ENCODE results near the gene ABHD1.
"Not testable (repeated sequence)": the region's sequence is repeated elsewhere in the genome, so short reads cannot be mapped to it uniquely, and the experiment has no call there.

ABHD1 gene

DNA sequence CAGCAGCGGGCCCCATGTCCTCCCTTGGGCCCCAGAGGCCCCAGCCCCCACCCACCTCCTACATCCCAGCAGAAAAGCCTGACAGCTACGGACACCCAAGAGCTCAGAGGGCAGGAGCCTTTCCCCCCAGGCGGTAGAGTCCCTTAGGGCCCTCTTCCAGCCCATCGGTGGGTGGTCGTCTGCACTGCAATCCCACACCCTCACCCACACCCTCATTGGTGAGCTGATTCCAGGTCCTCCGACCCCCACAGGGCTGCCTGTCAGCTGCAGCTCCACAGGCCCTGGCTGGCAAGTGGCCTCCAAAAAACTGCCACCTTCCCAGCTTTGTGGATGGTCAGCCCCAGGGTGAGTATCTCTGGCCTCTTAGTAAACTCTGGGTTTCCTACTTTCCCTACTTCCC, 35.7 kb downstream of the ABHD1 start:
- H3K9me3 ChIP-seq (ENCODE audit: control insufficient read depth, insufficient read depth, low read depth, low read length), result no peaks in the 10 kb centered on the region
- H3K9ac ChIP-seq (ENCODE audit: low read length), result no peak overlapping the region
- H3K4me1 ChIP-seq (ENCODE audit: control insufficient read depth, insufficient read depth, low read length), result no peaks in the 10 kb centered on the region
- no peak overlapping the region for H3K27ac ChIP-seq (ENCODE audit: low read depth, low read length)
- no peak overlapping the region for H3K4me3 ChIP-seq (ENCODE audit: low read depth, low read length)
- H3K36me3 ChIP-seq (ENCODE audit: control insufficient read depth, insufficient read depth, low read length), result no peaks in the 10 kb centered on the region
- H3K27me3 ChIP-seq (ENCODE audit: control insufficient read depth, insufficient read depth, low read length), result no peaks in the 10 kb centered on the region

GRCh38 chr2:27160191-27160590, 36.6 kb downstream of the ABHD1 start:
- Histone ChIP-seq H3K4me3 (ENCODE audit: low read depth, low read length) (no peak overlapping the region), H3K27ac (ENCODE audit: low read depth, low read length) (no peak overlapping the region), H3K4me1 (ENCODE audit: control insufficient read depth, insufficient read depth, low read length) (no peaks in the 10 kb centered on the region), H3K9me3 (ENCODE audit: control insufficient read depth, insufficient read depth, low read depth, low read length) (peaks cover 3% of the 10 kb centered on the region), H3K36me3 (ENCODE audit: control insufficient read depth, insufficient read depth, low read length) (no peaks in the 10 kb centered on the region), H3K27me3 (ENCODE audit: control insufficient read depth, insufficient read depth, low read length) (no peaks in the 10 kb centered on the region), H3K9ac (ENCODE audit: low read length) (no peak overlapping the region)

DNA sequence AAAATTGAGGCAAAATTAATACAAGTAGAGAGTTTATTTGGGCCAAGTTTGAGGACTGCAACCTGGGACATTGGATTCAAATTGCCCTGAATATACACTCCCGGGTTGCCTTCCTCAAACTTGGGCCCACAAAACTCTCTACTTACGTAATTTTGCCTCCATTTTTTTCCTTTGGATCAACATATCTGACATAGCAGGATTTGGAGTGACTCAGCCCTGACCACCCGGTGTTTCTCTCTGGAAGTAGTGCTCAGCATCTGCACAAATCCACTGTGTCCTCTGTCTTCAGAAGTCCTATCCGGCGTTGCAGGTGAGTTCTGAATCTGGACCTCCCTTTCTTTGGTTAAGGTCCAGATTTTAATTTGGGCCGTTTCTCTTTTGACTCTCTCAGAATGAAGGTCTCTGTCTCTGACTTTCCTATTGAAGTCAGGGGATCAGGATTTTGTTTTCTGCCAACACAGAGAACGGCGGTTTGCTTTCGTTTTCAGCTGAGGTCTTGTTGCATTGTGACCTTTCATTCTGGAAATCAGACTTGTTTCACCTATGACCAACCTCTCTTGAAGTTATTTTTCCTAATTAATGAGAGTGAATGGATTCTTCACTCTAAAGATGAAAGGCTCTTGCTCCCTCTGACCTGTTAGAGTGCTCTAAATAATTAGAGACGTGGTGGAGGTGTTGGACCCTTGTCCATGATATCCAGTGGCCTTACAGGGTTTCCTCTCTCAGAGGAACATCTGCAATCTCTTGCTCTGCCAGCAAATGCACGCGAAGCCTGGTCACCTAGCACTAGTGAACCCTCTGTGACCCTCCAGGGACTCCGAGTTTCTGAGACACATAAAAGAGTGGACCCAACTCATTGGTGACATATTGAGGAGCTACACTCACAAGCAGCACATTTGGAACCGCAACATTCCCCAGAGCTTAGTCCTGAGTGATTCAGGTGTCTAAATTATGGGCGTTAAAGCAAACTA, 38.8 kb downstream of the ABHD1 start:
- Histone ChIP-seq H3K9ac (ENCODE audit: low read length) (no peak overlapping the region), H3K36me3 (ENCODE audit: control insufficient read depth, insufficient read depth, low read length) (no peaks in the 10 kb centered on the region), H3K4me3 (ENCODE audit: low read depth, low read length) (no peak overlapping the region), H3K4me1 (ENCODE audit: control insufficient read depth, insufficient read depth, low read length) (no peaks in the 10 kb centered on the region; the same call in 1 of the 2 replicates), H3K27me3 (ENCODE audit: control insufficient read depth, insufficient read depth, low read length) (no peaks in the 10 kb centered on the region), H3K9me3 (ENCODE audit: control insufficient read depth, insufficient read depth, low read depth, low read length) (peaks cover 6% of the 10 kb centered on the region), H3K27ac (ENCODE audit: low read depth, low read length) (no peak overlapping the region)

- Histone ChIP-seq H3K27ac (ENCODE audit: low read depth, low read length) (no peak overlapping the region), H3K27me3 (ENCODE audit: control insufficient read depth, insufficient read depth, low read length) (peaks cover under 1% of the 10 kb centered on the region; the same call in 1 of the 2 replicates), H3K9ac (ENCODE audit: low read length) (no peak overlapping the region), H3K9me3 (ENCODE audit: control insufficient read depth, insufficient read depth, low read depth, low read length) (peaks cover 6% of the 10 kb centered on the region), H3K4me3 (ENCODE audit: low read depth, low read length) (no peak overlapping the region), H3K4me1 (ENCODE audit: control insufficient read depth, insufficient read depth, low read length) (no peaks in the 10 kb centered on the region; the same call in 1 of the 2 replicates), H3K36me3 (ENCODE audit: control insufficient read depth, insufficient read depth, low read length) (no peaks in the 10 kb centered on the region)
Observed at GRCh38 chr2:27164960-27165763, 41.5 kb downstream of the ABHD1 start.

GRCh38 chr2:27170581-27171337, 47.1 kb downstream of the ABHD1 start:
- no peaks in the 10 kb centered on the region for H3K9me3 ChIP-seq (ENCODE audit: control insufficient read depth, insufficient read depth, low read depth, low read length)
- H3K36me3 ChIP-seq (ENCODE audit: control insufficient read depth, insufficient read depth, low read length), result no peaks in the 10 kb centered on the region
- H3K4me1 ChIP-seq (ENCODE audit: control insufficient read depth, insufficient read depth, low read length), result no peaks in the 10 kb centered on the region; the same call in 1 of the 2 replicates
- no peak overlapping the region for H3K9ac ChIP-seq (ENCODE audit: low read length)
- no peak overlapping the region for H3K27ac ChIP-seq (ENCODE audit: low read depth, low read length)
- peak overlapping the region; percentile 46; the same call in 1 of the 2 replicates for H3K4me3 ChIP-seq (ENCODE audit: low read depth, low read length)
- peaks cover 19% of the 10 kb centered on the region; the same call in 1 of the 2 replicates for H3K27me3 ChIP-seq (ENCODE audit: control insufficient read depth, insufficient read depth, low read length)

- no peak overlapping the region for H3K9ac ChIP-seq (ENCODE audit: low read length)
- no peaks in the 10 kb centered on the region; the same call in 1 of the 2 replicates for H3K4me1 ChIP-seq (ENCODE audit: control insufficient read depth, insufficient read depth, low read length)
- H3K4me3 ChIP-seq (ENCODE audit: low read depth, low read length), result no peak overlapping the region
- H3K36me3 ChIP-seq (ENCODE audit: control insufficient read depth, insufficient read depth, low read length), result no peaks in the 10 kb centered on the region
- no peak overlapping the region for H3K27ac ChIP-seq (ENCODE audit: low read depth, low read length)
- H3K27me3 ChIP-seq (ENCODE audit: control insufficient read depth, insufficient read depth, low read length), result peaks cover 19% of the 10 kb centered on the region; the same call in 1 of the 2 replicates
- H3K9me3 ChIP-seq (ENCODE audit: control insufficient read depth, insufficient read depth, low read depth, low read length), result no peaks in the 10 kb centered on the region
Observed at GRCh38 chr2:27171351-27171848, 47.8 kb downstream of the ABHD1 start.

DNA sequence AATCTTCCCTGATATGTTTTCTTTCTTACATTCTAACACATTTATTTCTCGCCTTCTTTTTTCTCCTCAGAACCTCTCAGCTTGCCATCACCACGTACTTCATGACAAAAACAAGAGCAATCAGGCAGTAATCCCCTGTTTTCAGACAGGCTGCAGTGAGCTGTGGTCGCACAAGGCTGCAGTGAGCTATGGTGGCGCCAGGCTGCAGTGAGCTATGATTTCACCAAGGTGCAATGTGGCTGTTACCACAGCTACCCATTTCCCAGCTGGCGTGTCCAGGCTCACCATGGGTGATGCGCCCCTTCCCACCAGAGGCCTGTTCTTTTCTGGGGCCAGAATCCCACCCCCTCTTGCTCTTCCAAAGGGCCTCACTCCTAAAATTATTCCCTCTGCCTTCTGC, 51.0 kb downstream of the ABHD1 start:
- no peaks in the 10 kb centered on the region for H3K4me1 ChIP-seq (ENCODE audit: control insufficient read depth, insufficient read depth, low read length)
- H3K36me3 ChIP-seq (ENCODE audit: control insufficient read depth, insufficient read depth, low read length), result no peaks in the 10 kb centered on the region
- H3K27ac ChIP-seq (ENCODE audit: low read depth, low read length), result no peak overlapping the region
- H3K27me3 ChIP-seq (ENCODE audit: control insufficient read depth, insufficient read depth, low read length), result peaks cover 19% of the 10 kb centered on the region; the same call in 1 of the 2 replicates
- no peaks in the 10 kb centered on the region for H3K9me3 ChIP-seq (ENCODE audit: control insufficient read depth, insufficient read depth, low read depth, low read length)
- no peak overlapping the region for H3K9ac ChIP-seq (ENCODE audit: low read length)
- H3K4me3 ChIP-seq (ENCODE audit: low read depth, low read length), result no peak overlapping the region

DNA sequence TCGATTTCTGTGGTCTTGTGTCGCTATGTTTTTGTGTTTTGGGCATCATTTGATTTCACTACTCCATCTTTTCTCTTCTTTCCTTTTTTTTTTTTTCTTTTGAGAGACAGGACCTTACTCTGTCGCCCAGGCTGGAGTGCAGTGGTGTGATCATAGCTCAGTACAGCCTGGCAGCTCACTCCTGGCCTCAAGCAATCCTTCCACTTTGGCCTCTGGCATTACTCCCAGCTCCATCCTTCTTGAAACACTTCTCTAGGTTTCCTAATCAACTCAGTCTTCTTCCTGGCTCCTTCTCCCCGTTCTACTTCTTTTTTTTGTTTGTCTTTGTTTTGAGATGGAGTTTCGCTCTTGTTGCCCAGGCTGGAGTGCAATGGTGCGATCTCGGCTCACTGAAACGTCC, 51.7 kb downstream of the ABHD1 start:
- H3K4me3 ChIP-seq (ENCODE audit: low read depth, low read length), result no peak overlapping the region
- no peak overlapping the region for H3K9ac ChIP-seq (ENCODE audit: low read length)
- H3K36me3 ChIP-seq (ENCODE audit: control insufficient read depth, insufficient read depth, low read length), result no peaks in the 10 kb centered on the region
- H3K9me3 ChIP-seq (ENCODE audit: control insufficient read depth, insufficient read depth, low read depth, low read length), result no peaks in the 10 kb centered on the region
- H3K27ac ChIP-seq (ENCODE audit: low read depth, low read length), result no peak overlapping the region
- H3K27me3 ChIP-seq (ENCODE audit: control insufficient read depth, insufficient read depth, low read length), result peaks cover 17% of the 10 kb centered on the region; the same call in 1 of the 2 replicates
- no peaks in the 10 kb centered on the region for H3K4me1 ChIP-seq (ENCODE audit: control insufficient read depth, insufficient read depth, low read length)

DNA sequence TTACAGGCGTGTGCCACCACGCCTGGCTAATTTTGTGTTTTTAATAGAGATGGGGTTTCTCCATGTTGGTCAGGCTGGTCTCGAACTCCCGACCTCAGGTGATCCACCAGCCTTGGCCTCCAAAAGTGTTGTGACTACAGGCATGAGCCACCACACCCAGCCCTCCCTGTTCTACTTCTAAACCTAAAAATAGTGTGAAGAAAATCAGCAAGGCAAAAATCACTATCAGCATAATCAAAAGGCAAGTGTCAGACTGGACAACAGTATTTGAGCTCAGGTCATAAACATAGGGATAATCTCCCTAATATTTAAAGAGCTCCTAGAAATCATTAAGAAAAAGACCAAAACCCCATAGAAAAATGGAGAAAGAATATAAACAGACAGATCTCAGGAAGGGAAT, 52.2 kb downstream of the ABHD1 start:
- not testable (repeated sequence) for H3K4me3 ChIP-seq (ENCODE audit: low read depth, low read length); H3K36me3 ChIP-seq (ENCODE audit: control insufficient read depth, insufficient read depth, low read length); H3K9ac ChIP-seq (ENCODE audit: low read length); H3K27ac ChIP-seq (ENCODE audit: low read depth, low read length); H3K9me3 ChIP-seq (ENCODE audit: control insufficient read depth, insufficient read depth, low read depth, low read length); H3K4me1 ChIP-seq (ENCODE audit: control insufficient read depth, insufficient read depth, low read length)
- H3K27me3 ChIP-seq (ENCODE audit: control insufficient read depth, insufficient read depth, low read length), result peaks cover 12% of the 10 kb centered on the region; the same call in 1 of the 2 replicates
